GM10847 (cell line): ENCODE data around the gene NOXO1.
A peak's percentile ranks its signal among the peaks of the same experiment; 100 is the strongest.

Source experiments
- POLR2A ChIP-seq: IDR thresholded peaks from 2 replicates; pipeline ENCODE4 v1.6.1; 2011; ENCODE audit not compliant: insufficient read length; ENCODE audit errors: extremely low read depth

Gene NOXO1

GRCh38 chr16:1964506-1965395 is 16.5 kb downstream of the NOXO1 start, which contains the start of gene RPS2:
Gene RPS2 (minus strand): TSS chr16:1964826. CDS start chr16:1964625, 201 bp downstream.
- TF ChIP-seq POLR2A, result peak; percentile 100

- no peak for TF ChIP-seq POLR2A
Measured at GRCh38 chr16:1963806-1964505, 17.3 kb downstream of the NOXO1 start.

- no peak for TF ChIP-seq POLR2A
Measured at GRCh38 chr16:1961651-1962067, 19.6 kb downstream of the NOXO1 start.

- TF ChIP-seq POLR2A, result no peak
Measured at GRCh38 chr16:1960665-1961630, 20.3 kb downstream of the NOXO1 start.

- TF ChIP-seq POLR2A, result peak; percentile 82
Measured at GRCh38 chr16:1959269-1960039, 21.8 kb downstream of the NOXO1 start, which contains the start of gene NDUFB10. Gene NDUFB10 (plus strand): TSS chr16:1959538. CDS start chr16:1959625, 87 bp downstream.

GRCh38 chr16:1958715-1959268 is 22.5 kb downstream of the NOXO1 start:
- no peak for TF ChIP-seq POLR2A

- TF ChIP-seq POLR2A, result no peak
Measured at GRCh38 chr16:1953734-1954133, 27.5 kb downstream of the NOXO1 start.

- no peak for TF ChIP-seq POLR2A
Measured at GRCh38 chr16:1950559-1950958, 30.7 kb downstream of the NOXO1 start.

- no peak for TF ChIP-seq POLR2A
Measured at GRCh38 chr16:1950047-1950446, 31.2 kb downstream of the NOXO1 start.

GRCh38 chr16:1949507-1949906 is 31.8 kb downstream of the NOXO1 start:
- TF ChIP-seq POLR2A, result no peak

GRCh38 chr16:1947369-1947670 is 33.9 kb downstream of the NOXO1 start:
- TF ChIP-seq POLR2A, result no peak

GRCh38 chr16:1946495-1947368 is 34.5 kb downstream of the NOXO1 start:
- TF ChIP-seq POLR2A, result no peak
